ENCODE data around the gene ST3GAL4. TPM values are rescaled to one million over a fixed set of nuclear protein-coding genes. Genes with fewer than 3 reads are reported as not detected.

Gene ST3GAL4
- total RNA-seq, 1 experiment from 2014 or later = 46.2 TPM

- Histone ChIP-seq H3K36me3 (ENCODE audit: low read depth) (0 out of 2 replicates have a peak, but pooled peaks cover 5% of the 10 kb centered on the region), H3K9me3 (ENCODE audit: insufficient read depth, low read depth) (no peaks in the 10 kb centered on the region), H3K79me2 (ENCODE audit: low read depth) (no peaks in the 10 kb centered on the region), H3K4me1 (replicated peaks; ENCODE audit: insufficient read depth) (peaks cover 3% of the 10 kb centered on the region; the same call in 1 of the 2 replicates), H3K27me3 (ENCODE audit: insufficient read depth, low read depth) (no peaks in the 10 kb centered on the region), H3F3A (ENCODE audit: insufficient read depth, low read depth) (peaks cover 5% of the 10 kb centered on the region; the same call in 1 of the 2 replicates), H3K27ac (no peak overlapping the region), H4K20me1 (ENCODE audit: insufficient read depth) (no peaks in the 10 kb centered on the region), H3K4me3 (no peak overlapping the region), H3K4me2 (no peak overlapping the region), H3K9me2 (ENCODE audit: insufficient read depth) (no peaks in the 10 kb centered on the region), H2AFZ (no peak overlapping the region)
- ChIA-PET POLR2A (ENCODE audit: unreplicated experiment) (interaction anchor here (0.5 kb wide), 1 partner anchor 36 kb away, joined by 6 read pairs; no protein-coding TSS in a partner anchor), CTCF (interaction anchor here (0.5 to 2.0 kb wide), 7 partner anchors 9 to 679 kb away, joined by 3 to 15 read pairs (median 8); partner anchors contain the start of gene ST3GAL4)
- no peak for DNase-seq
- TF ChIP-seq EZH2 (IDR thresholded peaks at IDR 0.05; ENCODE audit: low read depth) (no peak), CTCF (conservative IDR thresholded peaks at IDR 0.05) (no peak)
- no TSS peak for BruUV-seq (replicated peaks)
- intact Hi-C loops (cut with micrococcal nuclease; ENCODE audit: unreplicated experiment) = loop anchor here (1.0 to 5.0 kb wide), 7 partner anchors 30 to 681 kb away; no protein-coding TSS in a partner anchor
These were observed 44.5 kb upstream of the ST3GAL4 start for GRCh38 chr11:126310992-126311310.

GRCh38 chr11:126311401-126312291, 43.8 kb upstream of the ST3GAL4 start:
- no peak overlapping the region for H2AFZ ChIP-seq
- H3K4me1 ChIP-seq (replicated peaks; ENCODE audit: insufficient read depth) = peaks cover 3% of the 10 kb centered on the region; the same call in 1 of the 2 replicates
- no TSS peak for BruUV-seq (replicated peaks)
- H3K9me3 ChIP-seq (ENCODE audit: insufficient read depth, low read depth) = no peaks in the 10 kb centered on the region
- TF ChIP-seq EZH2 (IDR thresholded peaks at IDR 0.05; ENCODE audit: low read depth) = no peak
- no peak for TF ChIP-seq CTCF (conservative IDR thresholded peaks at IDR 0.05)
- no peaks in the 10 kb centered on the region for H4K20me1 ChIP-seq (ENCODE audit: insufficient read depth)
- H3K36me3 ChIP-seq (ENCODE audit: low read depth) = 0 out of 2 replicates have a peak, but pooled peaks cover 8% of the 10 kb centered on the region
- intact Hi-C loops (cut with micrococcal nuclease; ENCODE audit: unreplicated experiment) = loop anchor here (2.0 to 5.0 kb wide), 4 partner anchors 29 to 681 kb away; no protein-coding TSS in a partner anchor
- H3K27me3 ChIP-seq (ENCODE audit: insufficient read depth, low read depth) = no peaks in the 10 kb centered on the region
- H3K4me3 ChIP-seq = no peak overlapping the region
- no peak overlapping the region for H3K4me2 ChIP-seq
- H3K27ac ChIP-seq = no peak overlapping the region
- POLR2A ChIA-PET (ENCODE audit: unreplicated experiment) = interaction anchor here (0.5 kb wide), 1 partner anchor 35 kb away, joined by 6 read pairs; no protein-coding TSS in a partner anchor
- no peak for DNase-seq
- no peaks in the 10 kb centered on the region for H3K79me2 ChIP-seq (ENCODE audit: low read depth)
- H3F3A ChIP-seq (ENCODE audit: insufficient read depth, low read depth) = peaks cover 5% of the 10 kb centered on the region; the same call in 1 of the 2 replicates
- CTCF ChIA-PET = interaction anchor here (0.5 to 2.0 kb wide), 4 partner anchors 9 to 679 kb away, joined by 3 to 15 read pairs (median 8); no protein-coding TSS in a partner anchor
- H3K9me2 ChIP-seq (ENCODE audit: insufficient read depth) = no peaks in the 10 kb centered on the region

- Histone ChIP-seq H3K9me3 (ENCODE audit: insufficient read depth, low read depth) (no peaks in the 10 kb centered on the region), H3K36me3 (ENCODE audit: low read depth) (0 out of 2 replicates have a peak, but pooled peaks cover 8% of the 10 kb centered on the region), H3K9me2 (ENCODE audit: insufficient read depth) (no peaks in the 10 kb centered on the region), H3K4me1 (replicated peaks; ENCODE audit: insufficient read depth) (peaks cover 3% of the 10 kb centered on the region; the same call in 1 of the 2 replicates), H3K27ac (no peak overlapping the region), H4K20me1 (ENCODE audit: insufficient read depth) (no peaks in the 10 kb centered on the region), H3K4me3 (no peak overlapping the region), H3F3A (ENCODE audit: insufficient read depth, low read depth) (peaks cover 5% of the 10 kb centered on the region; the same call in 1 of the 2 replicates), H2AFZ (no peak overlapping the region), H3K27me3 (ENCODE audit: insufficient read depth, low read depth) (no peaks in the 10 kb centered on the region), H3K4me2 (no peak overlapping the region), H3K79me2 (ENCODE audit: low read depth) (no peaks in the 10 kb centered on the region)
- ChIA-PET CTCF (no interaction called here), POLR2A (ENCODE audit: unreplicated experiment) (no interaction called here)
- intact Hi-C loops (cut with micrococcal nuclease; ENCODE audit: unreplicated experiment) = loop anchor here (5.0 kb wide), 2 partner anchors 54 to 679 kb away; no protein-coding TSS in a partner anchor
- no TSS peak for BruUV-seq (replicated peaks)
- TF ChIP-seq EZH2 (IDR thresholded peaks at IDR 0.05; ENCODE audit: low read depth) (no peak), CTCF (conservative IDR thresholded peaks at IDR 0.05) (no peak)
- DNase-seq = no peak
These were observed 42.5 kb upstream of the ST3GAL4 start for GRCh38 chr11:126312961-126313360.

Data from PC-9 (cell line).